HS-5 (cell line): ENCODE data around the gene POLQ.
"Not testable (repeated sequence)": the region's sequence is repeated elsewhere in the genome, so short reads cannot be mapped to it uniquely, and the experiment has no call there.

Experiments used
- DNase-seq: peaks from one replicate; pipeline ENCODE4 v3.0.0-alpha.2; 2012; ENCODE audit warnings: low read depth

The POLQ gene

DNA sequence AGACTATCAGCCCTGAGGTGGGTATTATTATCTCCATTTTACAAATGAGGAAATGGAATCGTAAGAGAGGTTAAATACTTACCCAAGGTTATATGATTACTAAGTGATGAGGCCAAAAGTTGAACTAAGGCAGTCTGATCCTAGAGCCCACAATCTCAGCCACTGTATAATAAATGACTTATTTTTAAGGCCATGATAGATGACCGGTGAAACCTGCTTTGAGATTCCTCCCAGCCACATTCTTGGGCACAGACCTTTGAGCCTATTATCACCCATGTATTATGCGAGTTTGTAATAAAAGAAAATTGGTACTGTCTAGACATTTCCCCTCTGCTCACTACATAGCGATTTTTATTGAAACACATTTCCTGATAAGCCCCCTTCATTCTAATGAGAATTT lies 37.4 kb downstream of the POLQ start:
- DNase-seq = no peak

DNA sequence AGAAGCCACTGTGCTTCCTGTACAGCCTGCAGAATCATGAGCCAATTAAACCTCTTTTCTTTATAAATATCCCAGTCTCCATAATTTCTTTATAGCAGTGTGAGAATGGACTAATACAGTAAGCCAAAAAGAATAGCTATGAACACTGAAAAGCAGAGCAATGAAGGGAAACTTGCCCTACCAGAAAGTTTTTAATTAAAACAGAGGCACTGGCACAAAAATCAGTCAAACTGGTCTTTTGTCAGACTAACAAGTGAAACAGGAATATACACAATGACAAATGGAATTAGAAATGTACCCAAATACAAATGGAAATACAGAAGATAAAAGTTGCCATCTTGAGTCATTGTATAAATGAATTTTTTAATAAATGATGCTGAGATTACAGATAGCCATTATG lies 40.5 kb downstream of the POLQ start:
- no peak for DNase-seq

DNA sequence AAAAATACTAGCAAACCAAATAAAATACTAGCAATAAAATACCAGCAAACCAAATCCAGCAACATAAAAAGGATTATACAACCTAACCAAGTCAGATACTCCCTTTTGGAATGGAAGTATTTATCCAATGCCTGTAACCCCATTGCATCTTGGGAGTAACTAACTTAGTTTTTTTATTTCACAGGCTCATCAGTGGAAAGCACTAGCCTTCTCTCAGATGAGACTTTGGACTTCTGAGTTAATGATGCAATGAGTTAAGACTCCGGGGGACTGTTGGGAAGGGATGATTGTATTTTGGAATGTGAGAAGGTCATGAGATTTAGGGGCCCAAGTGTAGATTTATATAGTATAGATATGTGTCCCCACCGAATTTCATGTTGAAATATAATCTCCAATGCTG lies 41.2 kb downstream of the POLQ start:
- no peak for DNase-seq

DNA sequence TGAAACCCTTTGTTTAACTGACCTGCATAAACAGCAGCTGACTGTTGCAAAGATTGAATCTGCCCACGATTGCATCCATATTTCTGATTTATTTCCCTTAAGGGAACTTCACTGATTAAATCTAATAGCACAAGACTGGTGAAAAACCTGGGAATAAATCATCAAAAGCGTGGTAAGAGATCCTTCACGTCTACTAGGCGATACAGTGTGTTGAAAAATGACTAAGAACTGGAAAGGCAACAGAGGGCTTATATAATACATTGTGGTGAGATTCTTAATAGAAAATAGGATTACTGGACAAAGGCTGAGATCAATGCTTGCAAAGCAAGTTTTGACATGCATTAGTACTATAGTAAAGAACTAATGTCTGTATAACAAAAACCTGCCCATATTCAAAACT lies 49.0 kb downstream of the POLQ start:
- no peak for DNase-seq

DNA sequence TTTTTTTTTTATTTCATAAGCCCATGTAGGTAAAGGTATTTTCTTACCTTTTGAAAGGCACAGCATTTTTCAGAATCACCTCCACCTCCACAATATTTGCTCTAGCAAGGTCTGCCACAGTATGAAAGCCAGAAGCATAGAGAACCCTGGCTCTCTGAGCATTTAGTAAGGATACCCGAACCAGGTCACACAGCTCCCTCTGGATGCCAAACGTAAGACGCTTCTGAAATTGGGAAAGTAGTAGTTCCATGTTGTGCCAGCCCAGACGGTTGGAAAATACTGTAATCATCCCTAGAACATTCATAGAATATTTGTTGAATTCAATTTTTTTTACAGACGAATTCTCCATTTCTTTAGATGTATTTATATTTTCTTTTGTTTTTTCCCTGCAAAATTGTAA lies 52.4 kb downstream of the POLQ start:
- no peak for DNase-seq

DNA sequence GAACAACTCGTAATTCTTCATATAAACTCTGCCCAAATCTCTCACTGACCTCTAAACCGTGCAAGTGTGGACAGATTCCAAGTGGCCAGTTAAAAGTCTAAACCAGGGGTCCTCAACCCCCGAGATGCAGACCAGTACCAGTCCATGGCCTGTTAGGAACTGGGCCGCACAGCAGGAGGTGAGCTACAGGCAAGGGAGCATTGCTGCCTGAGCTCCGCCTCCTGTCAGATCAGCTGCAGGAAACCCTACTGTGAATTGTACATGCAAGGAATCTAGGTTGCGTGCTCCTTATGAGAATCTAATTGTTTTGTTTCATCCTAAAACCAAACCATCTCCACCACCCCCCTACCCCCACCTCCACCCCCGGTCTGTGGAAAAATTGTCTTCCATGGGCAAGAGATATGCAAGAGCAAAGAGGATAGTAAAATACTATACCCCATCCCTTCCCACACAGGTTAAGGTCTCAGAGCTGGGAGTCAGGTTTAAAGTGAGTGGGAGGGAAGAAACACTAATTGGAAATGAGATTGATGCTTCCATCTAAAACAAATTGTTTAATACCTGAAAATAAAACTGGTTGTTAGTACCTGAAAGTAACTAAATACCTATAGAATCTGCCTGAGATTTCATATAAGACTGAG lies 54.0 kb downstream of the POLQ start:
- DNase-seq = no peak

DNA sequence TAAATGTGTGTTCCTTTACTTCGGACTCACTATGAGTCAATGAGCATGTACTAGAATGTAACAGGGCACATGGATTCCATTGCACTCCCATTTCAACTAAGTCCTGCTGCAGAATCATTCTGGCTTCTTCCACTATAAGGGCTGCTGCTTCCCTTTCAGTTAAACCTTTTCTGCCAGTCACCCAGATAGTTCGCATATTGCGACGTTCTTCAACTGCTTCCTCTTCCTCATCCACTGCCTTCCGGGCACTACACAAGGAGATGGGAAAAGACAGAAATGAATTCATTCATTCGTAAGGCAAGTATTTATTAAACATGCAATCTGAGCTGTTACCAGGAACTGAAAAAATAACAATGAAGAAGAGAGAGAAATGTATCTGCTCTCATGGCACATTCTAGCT lies 55.6 kb downstream of the POLQ start:
- DNase-seq = no peak

DNA sequence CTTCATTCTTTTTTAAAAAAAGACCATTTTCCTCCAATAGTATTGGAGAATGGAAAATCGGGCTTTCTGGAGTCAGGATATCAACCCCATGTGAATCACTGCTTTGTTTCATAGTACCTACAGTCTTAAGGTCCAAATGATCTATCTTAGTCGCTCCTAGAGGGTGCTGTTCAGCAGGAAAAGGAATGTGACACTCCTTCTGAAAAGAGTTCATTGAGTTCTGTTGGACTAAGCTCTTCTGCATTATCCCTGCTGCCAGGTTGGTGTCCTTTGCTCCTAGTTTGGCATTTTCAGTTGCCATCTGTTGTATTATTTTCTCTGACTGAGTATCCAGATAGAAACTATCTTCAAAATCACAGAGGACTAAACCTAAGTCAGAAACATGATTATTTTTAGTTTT lies 57.2 kb downstream of the POLQ start:
- DNase-seq = no peak

DNA sequence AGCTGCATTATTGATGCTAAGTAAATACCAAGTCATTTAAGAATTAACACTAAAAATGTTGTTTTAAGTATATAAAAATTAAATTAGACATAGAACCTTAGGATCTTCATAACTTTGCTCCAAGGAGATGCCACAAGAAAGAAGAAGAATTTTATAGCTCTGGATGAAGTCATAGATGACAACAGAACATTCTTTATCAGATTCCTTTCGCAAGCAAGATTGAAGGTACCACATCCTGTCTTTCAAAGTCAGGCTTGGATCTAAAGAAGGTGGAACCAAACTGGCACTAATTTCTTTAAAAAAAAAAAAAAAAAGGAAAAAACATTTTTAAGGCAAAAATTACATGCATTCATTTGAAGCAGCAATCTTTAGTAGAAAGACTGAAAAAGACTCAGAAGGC lies 62.5 kb downstream of the POLQ start:
- peak; percentile 45 for DNase-seq

DNA sequence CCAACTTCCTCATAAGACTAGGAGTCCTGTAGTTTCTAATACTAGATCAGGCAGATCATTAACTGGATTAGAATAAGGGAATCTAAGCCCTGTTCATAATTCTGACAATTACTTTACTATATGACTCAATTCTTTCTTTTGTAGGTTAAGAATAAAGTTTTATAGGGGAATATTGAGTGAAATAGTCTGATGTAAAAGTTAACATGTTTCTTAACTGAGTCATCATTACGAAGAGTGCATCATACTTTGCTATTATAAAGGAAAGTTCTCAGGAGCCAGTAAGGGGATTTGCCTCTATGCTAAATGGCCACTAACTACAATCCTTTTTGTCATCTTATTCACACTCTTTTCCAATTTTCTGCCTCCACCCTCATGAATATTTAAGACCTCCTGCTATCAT lies 63.1 kb downstream of the POLQ start:
- DNase-seq = peak; percentile 79

DNA sequence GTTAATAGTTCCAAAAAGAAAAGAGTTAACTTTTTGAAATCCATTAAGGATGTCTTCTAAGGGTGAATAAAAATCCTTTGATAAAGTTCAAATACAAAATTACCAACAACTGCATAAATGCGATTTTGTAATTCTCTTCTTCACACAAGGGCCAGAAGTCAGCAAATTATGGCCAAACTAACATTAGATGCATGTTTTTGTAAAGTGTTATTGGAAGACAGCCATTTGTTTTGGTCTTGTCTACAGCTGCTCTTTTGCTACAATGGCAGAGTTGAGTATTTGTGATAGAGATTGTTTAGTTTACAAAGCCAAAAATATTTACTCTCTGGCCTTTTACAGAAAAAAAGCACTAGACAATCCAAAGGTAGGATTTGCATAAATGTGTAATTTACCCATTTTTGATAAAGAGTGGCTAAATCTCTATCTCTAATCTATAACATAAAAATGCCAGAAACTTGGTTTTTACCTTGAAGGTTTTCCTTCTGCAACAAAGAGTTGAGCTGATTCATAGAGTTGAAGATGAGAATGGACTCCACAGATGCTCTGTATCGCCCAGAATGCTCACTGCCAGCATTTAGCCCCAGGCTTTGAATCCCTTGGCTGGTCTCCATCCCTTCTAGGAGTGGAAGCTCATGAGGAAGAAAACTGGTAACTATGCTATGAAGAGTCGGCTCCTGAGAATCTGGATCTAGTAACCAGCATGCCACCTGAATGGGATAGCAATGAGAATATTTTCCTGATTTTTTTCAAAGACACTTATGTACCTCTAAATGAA lies 64.5 kb downstream of the POLQ start:
- DNase-seq = no peak

DNA sequence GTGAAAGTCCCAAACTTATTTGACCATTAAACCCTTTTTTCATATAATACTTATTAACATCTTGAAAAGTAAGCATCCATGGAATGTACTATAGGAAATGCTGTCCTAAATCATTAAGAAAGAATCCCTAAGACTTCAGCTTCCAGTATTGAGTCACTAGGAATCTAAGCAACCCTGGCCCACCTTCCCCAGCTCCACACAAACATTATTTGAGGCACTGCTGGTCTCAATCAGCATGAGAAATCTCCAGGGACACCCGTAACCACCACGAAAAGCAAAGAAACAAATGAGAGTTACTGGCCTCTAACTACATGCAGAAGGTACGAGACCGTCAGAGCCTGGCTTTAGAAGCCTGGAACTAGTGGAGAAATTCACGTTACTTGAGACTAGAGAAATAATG lies 68.2 kb downstream of the POLQ start:
- peak; percentile 83 for DNase-seq

DNA sequence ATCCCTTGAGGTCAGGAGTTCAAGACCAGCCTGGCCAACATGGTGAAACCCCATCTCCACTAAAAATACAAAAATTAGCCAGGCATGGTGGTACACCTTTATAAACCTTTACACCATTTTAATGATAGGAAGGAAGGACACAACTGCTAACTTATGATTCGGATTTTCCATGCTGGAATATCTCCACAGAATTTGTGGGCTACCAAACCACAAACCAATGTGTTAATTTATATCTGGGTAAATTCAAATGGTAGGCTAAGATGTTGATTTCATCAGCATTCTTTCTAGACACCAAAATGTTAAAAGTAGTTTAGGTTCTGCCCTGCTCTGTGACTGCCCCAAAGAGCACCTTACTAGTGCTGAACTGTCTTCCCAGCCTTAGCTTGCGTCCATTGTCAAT lies 72.8 kb downstream of the POLQ start:
- DNase-seq = no peak

DNA sequence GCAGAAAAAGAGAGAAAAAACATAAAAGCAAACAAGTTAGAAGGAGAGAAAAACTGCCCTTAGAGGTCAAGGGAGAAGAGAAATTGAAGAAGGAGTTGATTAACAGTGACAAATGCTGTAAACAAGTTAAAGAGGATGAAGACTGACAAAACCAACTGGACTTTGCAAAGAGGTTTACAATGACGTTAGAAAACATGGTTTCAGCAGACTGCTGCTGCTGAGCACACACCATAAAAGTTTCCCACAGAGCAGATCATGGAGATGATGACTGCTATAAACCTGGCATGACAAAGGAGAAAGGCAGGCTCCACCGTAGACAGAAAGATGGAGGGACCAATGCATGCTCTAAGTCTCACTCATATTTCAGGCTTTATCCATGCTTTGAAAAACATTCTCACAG lies 78.7 kb downstream of the POLQ start:
- no peak for DNase-seq

DNA sequence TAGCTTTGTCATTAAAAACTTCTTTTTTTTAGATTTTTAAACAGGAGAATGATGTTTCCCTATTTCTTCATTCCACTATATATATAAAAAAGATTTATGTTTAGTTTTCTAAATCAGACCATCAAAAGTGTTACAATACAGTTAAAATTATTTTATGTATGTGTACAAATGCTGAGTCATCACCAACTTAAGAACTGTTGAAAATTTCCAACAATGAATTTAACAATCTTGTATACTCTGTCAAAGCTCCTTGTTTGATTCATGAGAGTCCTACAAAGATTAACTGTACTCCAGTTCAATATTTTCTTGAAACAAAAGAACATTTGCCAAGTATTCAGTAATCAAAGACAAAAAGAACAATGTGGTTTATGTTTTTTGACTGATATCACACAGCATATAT lies 82.0 kb downstream of the POLQ start:
- DNase-seq = no peak

DNA sequence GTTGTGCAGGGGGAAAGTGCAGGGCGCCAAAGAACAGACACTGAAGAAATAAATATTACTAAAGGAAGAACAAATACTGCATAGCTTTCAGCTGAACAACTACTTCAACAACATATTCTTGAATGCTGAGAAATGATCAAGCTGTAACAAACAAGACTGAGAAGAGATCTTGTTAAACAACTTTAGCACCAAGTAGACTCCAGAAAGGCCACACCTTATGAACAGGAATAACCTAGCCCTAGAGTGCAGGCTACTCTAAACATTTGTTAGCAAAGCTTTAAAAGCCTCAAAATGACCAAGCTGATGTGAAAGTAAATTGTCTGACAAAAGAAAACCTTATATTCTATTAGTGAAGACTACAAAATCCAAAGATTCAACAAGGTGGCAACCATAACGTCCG lies 83.2 kb downstream of the POLQ start:
- no peak for DNase-seq

DNA sequence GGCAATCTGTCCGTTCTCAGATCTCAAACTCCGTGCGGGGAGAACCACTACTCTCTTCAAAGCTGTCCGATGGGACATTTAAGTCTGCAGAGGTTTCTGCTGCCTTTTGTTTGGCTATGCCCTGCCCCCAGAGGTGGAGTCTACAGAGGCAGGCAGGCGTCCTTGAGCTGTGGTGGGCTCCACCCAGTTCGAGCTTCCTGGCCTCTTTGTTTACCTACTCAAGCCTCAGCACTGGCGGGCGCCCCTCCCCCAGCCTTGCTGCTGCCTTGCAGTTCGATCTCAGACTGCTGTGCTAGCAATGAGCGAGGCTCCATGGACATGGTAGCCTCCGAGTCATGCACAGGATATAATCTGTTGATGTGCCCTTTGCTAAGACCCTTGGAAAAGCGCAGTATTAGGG lies 94.0 kb downstream of the POLQ start:
- DNase-seq = not testable (repeated sequence)

DNA sequence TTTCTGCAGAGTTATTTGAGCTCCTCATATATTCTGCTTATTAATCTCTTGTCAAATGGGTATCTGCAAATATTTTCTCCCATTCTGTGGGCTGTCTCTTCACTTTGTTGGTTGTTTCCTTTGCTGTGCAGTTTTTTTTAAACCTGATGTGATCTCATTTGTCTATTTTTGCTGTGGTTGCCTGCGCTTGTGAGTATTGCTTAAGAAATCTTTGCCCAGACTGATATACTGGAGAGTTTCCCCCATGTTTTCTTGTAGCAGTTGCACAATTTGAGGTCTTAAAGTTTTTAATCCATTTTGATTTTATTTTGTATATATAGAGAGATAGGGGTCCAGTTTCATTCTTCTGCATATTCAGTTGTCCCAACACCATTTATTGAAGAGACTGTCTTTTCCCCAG lies 102.3 kb downstream of the POLQ start:
- no peak for DNase-seq

DNA sequence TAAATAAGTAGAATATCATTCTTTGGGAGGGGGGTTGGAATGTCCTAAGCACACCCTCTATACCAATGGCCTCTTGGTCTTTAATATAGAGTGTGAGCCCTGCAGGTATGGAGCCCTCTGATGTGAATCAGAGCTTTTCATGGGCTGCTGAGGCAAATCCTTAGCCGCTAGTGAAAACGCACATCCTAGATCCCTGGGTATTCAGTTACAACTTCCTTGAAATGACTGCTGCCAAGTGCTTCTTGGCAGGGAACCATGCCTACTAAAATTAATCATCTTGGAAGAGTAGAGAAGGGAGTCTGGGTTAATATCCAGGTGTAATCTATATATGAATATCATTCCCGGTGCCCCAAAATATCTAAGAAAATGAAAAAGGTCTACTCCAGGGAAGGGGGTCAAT lies 109.1 kb downstream of the POLQ start:
- no peak for DNase-seq

DNA sequence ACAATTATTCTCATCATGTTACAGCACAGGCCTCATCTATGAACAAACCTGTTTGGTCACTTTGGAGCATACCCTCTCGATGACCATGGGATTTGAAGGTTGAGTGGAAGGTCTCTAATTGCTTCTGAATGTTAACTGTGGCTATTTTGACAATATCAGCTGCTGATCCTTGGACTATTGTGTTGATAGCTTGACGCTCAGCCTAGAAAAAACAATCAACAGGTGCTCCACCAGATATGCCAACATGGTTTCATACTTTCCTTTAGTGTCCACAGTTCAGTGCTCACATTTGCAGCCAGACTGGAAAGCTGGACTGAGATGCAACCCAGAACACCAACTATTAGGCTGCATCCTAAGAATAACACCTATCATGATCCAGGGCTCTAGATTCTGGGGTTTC lies 109.7 kb downstream of the POLQ start:
- no peak for DNase-seq

DNA sequence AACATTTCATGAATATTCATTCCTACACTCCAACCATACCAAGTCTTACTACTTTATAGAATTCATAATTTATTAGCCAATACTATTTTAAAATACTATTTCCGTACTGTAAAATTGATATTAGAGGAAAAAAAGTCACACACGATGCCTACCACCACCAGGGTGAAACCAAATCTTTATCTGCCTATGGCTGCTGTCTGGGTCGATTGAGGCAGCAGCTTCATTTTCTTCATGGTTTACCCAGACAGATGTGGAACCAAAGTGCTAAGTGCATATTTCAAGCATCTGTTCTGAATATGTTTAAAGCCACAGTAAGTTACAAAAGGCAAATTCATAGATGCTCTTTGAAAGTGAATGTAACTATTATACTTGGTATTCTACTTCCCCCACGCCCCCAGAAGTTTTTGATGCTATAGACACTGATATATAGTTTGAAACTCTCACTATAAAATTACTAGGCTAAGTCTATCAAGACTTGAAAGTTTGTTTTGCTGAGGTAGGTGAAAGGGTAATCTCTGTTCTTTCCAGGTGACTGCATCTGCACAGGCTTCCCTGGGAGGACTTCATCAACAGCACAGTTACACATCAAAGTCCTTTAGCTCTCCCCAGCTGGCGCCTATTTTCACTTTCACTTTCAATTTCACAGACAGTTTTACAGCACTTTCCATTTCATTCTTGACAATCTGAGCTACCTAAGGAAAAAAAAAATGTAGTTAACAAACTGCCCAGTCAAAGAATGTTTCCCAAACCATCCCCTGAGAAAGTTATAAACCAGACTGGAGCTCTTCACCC lies 113.9 kb downstream of the POLQ start:
- DNase-seq = peak; percentile 9

DNA sequence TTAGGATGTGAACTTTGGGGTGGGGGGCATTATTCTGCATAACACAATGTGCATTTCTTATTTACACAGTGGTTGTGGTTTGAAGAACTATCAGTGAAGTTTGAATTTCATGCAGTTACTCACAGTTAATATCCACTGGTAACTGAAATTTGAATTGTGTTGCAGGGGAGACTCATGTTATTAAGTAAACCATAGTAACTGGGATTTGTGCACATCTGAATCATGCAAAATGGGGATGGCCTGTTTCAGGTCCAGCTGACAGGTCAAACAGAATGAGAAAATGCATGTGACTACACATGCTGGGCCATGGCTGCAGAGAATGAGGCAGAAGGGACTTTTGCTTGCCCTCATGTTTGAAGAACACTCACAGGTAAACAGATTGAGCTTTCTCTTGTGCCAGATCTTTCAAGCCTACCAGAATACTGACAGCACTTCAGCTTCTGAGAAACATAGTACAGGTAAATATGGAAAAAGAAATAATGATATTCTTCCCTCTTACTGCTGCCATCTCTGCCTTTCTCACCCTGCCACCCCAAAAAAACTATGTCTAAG lies 115.0 kb downstream of the POLQ start:
- DNase-seq = no peak

DNA sequence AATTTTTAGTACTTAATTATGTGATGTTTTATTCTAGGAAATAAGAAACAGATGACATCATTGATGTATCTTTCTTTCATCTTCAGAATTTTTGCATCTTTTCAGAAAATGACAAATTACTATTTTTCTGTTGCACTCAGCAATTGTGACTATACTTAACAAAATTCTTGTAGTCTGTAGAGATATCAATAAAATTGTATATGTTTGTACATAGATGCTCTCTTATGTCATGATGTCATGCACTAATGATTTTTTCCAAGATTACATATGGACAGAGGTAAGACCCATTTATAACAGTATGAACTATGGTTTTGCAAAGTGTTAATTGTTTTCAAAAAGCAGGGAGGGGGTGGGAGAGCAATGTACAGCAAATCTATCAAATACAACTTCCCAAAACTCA lies 121.2 kb downstream of the POLQ start:
- DNase-seq = no peak
